Neuron (in vitro differentiated cells): Measurements from ENCODE around the gene FAAP24.
"Not testable (repeated sequence)": the region's sequence is repeated elsewhere in the genome, so short reads cannot be mapped to it uniquely, and the experiment has no call there.

Experiments used
- H2AFZ ChIP-seq: one replicate; pipeline ENCODE4 v1.6.1; 2013; ENCODE audit warnings: low read depth, mild to moderate bottlenecking, inconsistent platforms, low read length, moderate library complexity
- H3K27me3 ChIP-seq: one replicate; pipeline ENCODE4 v1.6.1; 2013; ENCODE audit warnings: low read length; ENCODE audit not compliant: insufficient read depth
- H3K36me3 ChIP-seq: one replicate; pipeline ENCODE4 v1.6.1; 2013; ENCODE audit warnings: low read length; ENCODE audit not compliant: insufficient read depth
- H3K4me1 ChIP-seq: one replicate; pipeline ENCODE4 v1.6.1; 2013; ENCODE audit warnings: low read length; ENCODE audit not compliant: insufficient read depth
- H3K4me3 ChIP-seq: 2 replicates; pipeline ENCODE4 v1.5.1; 2013; ENCODE audit warnings: mild to moderate bottlenecking, low read length, moderate library complexity
- H3K9me3 ChIP-seq: one replicate; pipeline ENCODE4 v1.6.1; 2013; ENCODE audit warnings: low read length

Gene FAAP24

GRCh38 chr19:33003424-33004024 lies 31.5 kb downstream of the FAAP24 start:
- H3K4me3 ChIP-seq, H2AFZ ChIP-seq, H3K9me3 ChIP-seq, H3K27me3 ChIP-seq, H3K4me1 ChIP-seq: not testable (repeated sequence)
- H3K36me3 ChIP-seq = peaks cover 10% of the 10 kb centered on the region

- H3K27me3 ChIP-seq = no peaks in the 10 kb centered on the region
- no peak overlapping the region for H3K4me3 ChIP-seq
- no peaks in the 10 kb centered on the region for H3K4me1 ChIP-seq
- H3K9me3 ChIP-seq = peaks cover 2% of the 10 kb centered on the region
- H2AFZ ChIP-seq = no peak overlapping the region
- peaks cover 12% of the 10 kb centered on the region for H3K36me3 ChIP-seq
Observed at GRCh38 chr19:33005440-33005839, 33.4 kb downstream of the FAAP24 start.

GRCh38 chr19:33008738-33009137 lies 36.7 kb downstream of the FAAP24 start:
- peaks cover 20% of the 10 kb centered on the region for H3K36me3 ChIP-seq
- peaks cover 2% of the 10 kb centered on the region for H3K9me3 ChIP-seq
- no peak overlapping the region for H3K4me3 ChIP-seq
- H2AFZ ChIP-seq = no peak overlapping the region
- no peaks in the 10 kb centered on the region for H3K4me1 ChIP-seq
- no peaks in the 10 kb centered on the region for H3K27me3 ChIP-seq

- H3K4me1 ChIP-seq, H2AFZ ChIP-seq, H3K27me3 ChIP-seq, H3K4me3 ChIP-seq, H3K9me3 ChIP-seq: not testable (repeated sequence)
- H3K36me3 ChIP-seq = peaks cover 20% of the 10 kb centered on the region
Observed at GRCh38 chr19:33010891-33011290, 38.8 kb downstream of the FAAP24 start.

GRCh38 chr19:33022472-33023116 lies 50.6 kb downstream of the FAAP24 start:
- Histone ChIP-seq H3K4me3 (no peak overlapping the region), H3K36me3 (no peaks in the 10 kb centered on the region), H3K4me1 (no peaks in the 10 kb centered on the region), H2AFZ (no peak overlapping the region), H3K27me3 (no peaks in the 10 kb centered on the region), H3K9me3 (no peaks in the 10 kb centered on the region)

- no peak overlapping the region for H2AFZ ChIP-seq
- H3K36me3 ChIP-seq = no peaks in the 10 kb centered on the region
- H3K4me3 ChIP-seq = no peak overlapping the region
- peaks cover 2% of the 10 kb centered on the region for H3K9me3 ChIP-seq
- no peaks in the 10 kb centered on the region for H3K4me1 ChIP-seq
- H3K27me3 ChIP-seq = no peaks in the 10 kb centered on the region
Observed at GRCh38 chr19:33024398-33024797, 52.4 kb downstream of the FAAP24 start.

GRCh38 chr19:33025468-33026238 lies 53.6 kb downstream of the FAAP24 start:
- H3K9me3 ChIP-seq, H3K4me3 ChIP-seq, H2AFZ ChIP-seq, H3K27me3 ChIP-seq, H3K36me3 ChIP-seq, H3K4me1 ChIP-seq: not testable (repeated sequence)

- H3K4me1 ChIP-seq, H3K27me3 ChIP-seq, H3K9me3 ChIP-seq, H2AFZ ChIP-seq, H3K4me3 ChIP-seq, H3K36me3 ChIP-seq: not testable (repeated sequence)
Observed at GRCh38 chr19:33026602-33027001, 54.6 kb downstream of the FAAP24 start.
